Stimulated activated CD4-positive, alpha-beta T cell treated with anti-CD3 and anti-CD28 coated beads, Interleukin-12 subunit alpha, Interleukin-12 subunit beta, amount 100 ng/mL, for 4 hours (primary cell): Measurements from ENCODE around the gene SNAP29.
"Not testable (repeated sequence)": the region's sequence is repeated elsewhere in the genome, so short reads cannot be mapped to it uniquely, and the experiment has no call there.

Source experiments
- DNase-seq: peaks from one replicate; pipeline ENCODE4 v3.0.0-alpha.2; 2020

The SNAP29 gene

GRCh38 chr22:20836987-20837823, 21.6 kb upstream of the SNAP29 start:
- no peak for DNase-seq

DNA sequence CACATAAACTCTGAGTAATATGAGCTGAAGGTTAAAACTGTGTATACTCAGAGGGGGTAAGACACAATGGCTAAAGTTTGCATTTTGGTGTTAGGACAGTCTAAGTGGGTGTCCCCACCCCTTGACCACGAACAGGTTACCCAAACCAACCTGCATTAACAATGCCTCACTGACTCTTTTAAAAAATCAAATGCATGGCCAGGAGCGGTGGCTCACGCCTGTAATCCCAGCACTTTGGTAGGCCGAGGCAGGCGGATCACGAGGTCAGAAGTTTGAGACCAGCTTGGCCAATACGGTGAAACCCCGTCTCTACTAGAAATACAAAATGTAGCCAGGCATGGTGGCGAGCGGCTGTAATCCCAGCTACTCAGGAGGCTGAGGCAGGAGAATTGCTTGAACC, 19.5 kb upstream of the SNAP29 start:
- not testable (repeated sequence) for DNase-seq

DNA sequence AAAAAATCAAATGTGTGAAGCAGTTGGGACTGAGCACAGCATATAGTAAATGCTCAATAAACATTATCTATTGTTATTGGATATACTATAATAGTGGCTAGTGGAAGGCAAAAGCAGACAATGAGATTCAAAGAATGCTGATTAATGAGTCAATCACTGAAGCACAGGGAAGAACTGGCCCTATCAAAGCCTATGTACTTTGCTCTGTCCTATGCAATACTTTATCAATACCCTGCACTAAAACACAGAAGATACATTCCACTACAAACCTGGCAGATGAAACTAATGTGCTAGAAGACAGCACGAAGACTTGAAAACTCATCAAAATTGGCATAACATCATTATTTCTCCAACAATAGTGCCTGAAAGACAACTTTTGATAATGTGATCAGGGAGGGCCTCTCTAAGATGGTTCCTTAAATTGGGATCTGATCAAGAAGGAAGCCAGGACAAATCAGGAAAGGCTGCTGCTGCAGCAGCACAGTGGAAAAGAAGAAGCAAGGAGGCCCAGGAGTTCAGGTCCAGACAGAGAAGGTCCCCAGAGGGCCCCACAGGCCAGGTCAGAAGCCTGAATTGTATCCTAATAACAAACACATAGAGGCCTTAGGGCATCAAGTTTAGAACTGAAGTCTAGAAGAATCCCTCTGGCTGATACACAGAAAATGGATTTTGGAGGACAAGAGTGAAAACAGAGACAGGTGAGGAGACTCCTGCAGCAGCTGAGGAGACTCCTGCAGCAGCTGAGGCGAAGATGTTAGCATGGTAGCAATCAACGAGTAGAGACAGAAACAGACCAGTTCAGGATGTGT, 18.8 kb upstream of the SNAP29 start:
- DNase-seq, result no peak

- DNase-seq, result no peak
These were observed 18.0 kb upstream of the SNAP29 start for GRCh38 chr22:20840646-20841371.

DNA sequence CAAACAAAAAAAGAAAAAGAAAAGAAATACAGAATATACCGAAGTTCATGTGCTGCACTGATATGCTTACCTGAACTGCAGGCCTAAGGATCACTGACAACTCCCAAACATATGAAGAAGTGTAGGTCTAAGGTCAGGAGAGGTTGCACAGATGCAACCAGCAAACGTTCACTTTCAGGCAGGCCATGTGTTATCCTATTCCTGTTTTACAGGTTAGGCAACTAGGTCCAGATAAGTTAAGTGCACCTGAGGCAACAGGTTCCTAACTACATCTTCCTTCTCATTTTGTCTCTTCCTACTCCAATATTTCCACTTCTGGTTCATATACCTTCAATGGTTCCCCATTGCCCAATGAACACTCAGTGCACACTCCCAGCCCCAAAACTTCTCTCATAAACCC, 15.3 kb upstream of the SNAP29 start:
- no peak for DNase-seq

GRCh38 chr22:20844055-20845037, 14.5 kb upstream of the SNAP29 start:
- DNase-seq, result no peak

GRCh38 chr22:20847318-20847822, 11.4 kb upstream of the SNAP29 start:
- DNase-seq, result no peak

DNA sequence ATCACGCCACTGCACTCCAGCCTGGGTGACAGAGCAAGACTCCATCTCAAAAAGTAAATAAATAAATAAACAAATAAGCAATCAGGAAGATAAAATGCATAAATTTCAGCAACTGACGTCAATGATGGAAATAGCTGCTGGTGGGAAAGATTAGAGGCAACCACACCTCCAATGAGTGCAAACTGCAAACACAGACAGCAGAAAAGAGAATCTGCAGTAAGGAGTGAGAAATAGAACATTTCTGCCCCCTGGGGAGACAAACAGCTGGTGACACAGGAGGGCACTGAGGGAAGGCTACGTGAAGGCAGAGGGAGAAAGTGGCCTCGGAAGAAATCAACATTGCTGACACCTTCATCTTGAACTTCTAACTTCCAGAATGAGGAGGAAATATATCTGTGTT, 6.7 kb upstream of the SNAP29 start:
- no peak for DNase-seq

DNA sequence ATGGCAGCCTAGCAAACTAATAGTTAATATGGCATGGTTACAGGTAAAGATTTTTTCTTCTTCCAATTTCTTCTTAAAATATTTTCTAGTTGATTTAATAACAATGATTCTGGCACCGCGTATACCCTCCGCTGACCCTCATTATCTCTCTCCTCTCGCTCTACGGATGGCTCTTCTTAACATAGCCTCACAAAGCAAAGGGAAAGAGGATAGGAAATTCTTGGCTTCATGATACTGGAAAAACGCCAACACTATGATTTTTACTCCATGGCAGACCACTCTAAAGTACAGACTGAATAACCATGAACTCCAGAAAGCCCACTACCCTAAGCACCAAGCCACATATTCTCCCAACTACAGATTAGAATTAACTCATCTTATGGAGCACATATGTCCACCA, 6.3 kb upstream of the SNAP29 start:
- DNase-seq, result no peak

GRCh38 chr22:20853236-20853660, 5.6 kb upstream of the SNAP29 start:
- DNase-seq, result no peak

DNA sequence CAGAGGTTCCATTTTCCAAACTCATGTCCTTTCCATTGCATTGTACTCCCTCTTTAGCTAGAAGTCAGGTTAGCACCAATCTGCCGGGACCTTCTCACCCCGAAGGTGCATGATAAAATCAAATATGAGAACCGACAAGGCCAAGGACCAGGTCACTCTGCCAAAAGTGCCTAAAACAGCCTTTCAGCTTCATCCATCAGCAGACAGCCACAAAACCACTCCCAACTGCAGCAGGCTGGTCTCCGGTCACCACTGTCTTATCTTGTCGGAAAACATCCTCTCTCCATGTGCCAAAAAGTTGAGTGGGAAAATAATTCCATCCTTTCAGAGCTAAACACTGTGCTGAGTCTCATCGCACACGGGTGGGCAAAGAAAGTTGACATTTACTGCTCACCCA, 1.6 kb upstream of the SNAP29 start:
- DNase-seq, result no peak

GRCh38 chr22:20857838-20858614, 781 bp upstream of the SNAP29 start:
- peak; percentile 80 for DNase-seq

GRCh38 chr22:20859615-20860014, 808 bp downstream of the SNAP29 start:
- no peak for DNase-seq

- DNase-seq, result no peak
These were observed 3.7 kb downstream of the SNAP29 start for GRCh38 chr22:20862540-20862939.

- no peak for DNase-seq
These were observed 4.6 kb downstream of the SNAP29 start for GRCh38 chr22:20863366-20863765.

- no peak for DNase-seq
These were observed 5.5 kb downstream of the SNAP29 start for GRCh38 chr22:20864186-20864908.

GRCh38 chr22:20865331-20865730, 6.5 kb downstream of the SNAP29 start:
- DNase-seq, result no peak

- no peak for DNase-seq
These were observed 7.2 kb downstream of the SNAP29 start for GRCh38 chr22:20865875-20866445.

DNA sequence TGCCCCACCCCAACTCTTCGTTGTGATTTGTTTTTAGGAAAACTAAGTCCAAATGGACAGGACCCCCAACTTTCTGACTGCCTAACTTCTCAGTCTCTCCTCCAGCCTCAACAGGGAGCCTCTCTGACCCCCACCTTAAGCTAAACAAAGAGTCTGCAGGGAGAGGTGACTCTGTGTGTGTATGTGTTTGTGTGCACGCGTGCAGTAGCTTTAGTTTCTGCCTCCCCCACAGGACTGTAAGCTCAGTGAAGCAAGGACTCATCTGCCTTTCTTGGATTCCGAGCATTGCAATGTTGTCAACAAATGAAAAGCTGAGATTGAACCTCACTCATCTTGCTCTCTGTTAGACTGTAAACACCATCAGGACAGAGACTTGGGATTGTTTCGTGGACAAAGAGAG, 7.9 kb downstream of the SNAP29 start:
- no peak for DNase-seq
